ENCODE measurements around the gene RNF123. TPM values are rescaled to one million over a fixed set of nuclear protein-coding genes. Genes with fewer than 3 reads are reported as not detected.
A peak's percentile ranks its signal among the peaks of the same experiment; 100 is the strongest.

The RNF123 gene
- total RNA-seq, 4 donors from 2014 or later = 34.6 to 99.5 (median 52.1) TPM

DNA sequence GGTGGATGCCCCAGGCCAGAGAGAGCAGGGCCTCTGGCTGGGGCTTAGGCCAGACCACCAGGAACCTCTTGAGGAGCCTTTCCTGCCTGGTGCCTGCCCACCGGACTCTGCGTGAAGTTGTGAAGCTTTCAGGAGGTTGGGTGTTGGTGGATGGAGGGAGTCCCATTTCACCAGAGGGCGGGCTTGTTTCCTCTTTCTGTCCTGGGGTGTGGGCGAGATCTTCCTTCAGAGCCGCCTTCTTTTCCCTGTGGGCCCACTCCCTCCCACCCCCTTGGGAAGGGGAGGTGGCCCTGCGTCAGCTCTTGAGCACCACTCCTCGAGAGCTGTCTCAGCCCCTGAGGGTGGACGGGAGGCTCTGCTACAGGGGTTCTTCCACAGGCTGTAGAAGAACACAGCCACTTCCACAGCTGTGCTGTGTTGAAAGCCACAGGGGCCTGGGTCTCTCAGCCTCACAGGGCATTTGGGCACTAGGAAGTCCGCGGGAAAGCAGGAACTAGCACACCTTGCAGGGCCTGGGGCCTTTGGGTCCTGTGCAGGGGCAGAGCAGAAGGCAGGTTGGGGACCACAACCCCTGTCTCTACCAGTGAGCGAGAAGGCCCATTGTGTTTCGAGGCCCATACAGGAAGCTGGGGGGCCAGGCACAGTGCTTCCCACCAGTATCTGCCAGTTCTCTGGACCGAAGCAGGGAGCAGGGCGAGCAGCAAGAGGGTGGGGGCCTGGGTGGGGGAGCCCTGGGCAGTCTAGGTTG is 28.0 kb downstream of the RNF123 start:
- 94% methylated on average over 14 of the region's 14 CpGs; no CpG with 5 or more reads in 1 of the 2 donors for WGBS, 2 donors (ENCODE audit: low coverage in 1 of 2)
- Histone ChIP-seq H3K27ac (no peak overlapping the region), H3K4me1 (peaks cover 10 to 22% (median 16%) of the 10 kb centered on the region in 4 donors), H3K9me3 (no peaks in the 10 kb centered on the region), H3K36me3 (no peaks in the 10 kb centered on the region), H3K27me3 (no peaks in the 10 kb centered on the region), H3K4me3 (no peak overlapping the region)
- TF ChIP-seq POLR2AphosphoS5 (IDR thresholded peaks at IDR 0.05) = no peak
- no peak for TF ChIP-seq EP300 (IDR thresholded peaks at IDR 0.05; ENCODE audit: low read depth)
- no peak for TF ChIP-seq POLR2A (IDR thresholded peaks at IDR 0.05)
- TF ChIP-seq, protein P1, sequence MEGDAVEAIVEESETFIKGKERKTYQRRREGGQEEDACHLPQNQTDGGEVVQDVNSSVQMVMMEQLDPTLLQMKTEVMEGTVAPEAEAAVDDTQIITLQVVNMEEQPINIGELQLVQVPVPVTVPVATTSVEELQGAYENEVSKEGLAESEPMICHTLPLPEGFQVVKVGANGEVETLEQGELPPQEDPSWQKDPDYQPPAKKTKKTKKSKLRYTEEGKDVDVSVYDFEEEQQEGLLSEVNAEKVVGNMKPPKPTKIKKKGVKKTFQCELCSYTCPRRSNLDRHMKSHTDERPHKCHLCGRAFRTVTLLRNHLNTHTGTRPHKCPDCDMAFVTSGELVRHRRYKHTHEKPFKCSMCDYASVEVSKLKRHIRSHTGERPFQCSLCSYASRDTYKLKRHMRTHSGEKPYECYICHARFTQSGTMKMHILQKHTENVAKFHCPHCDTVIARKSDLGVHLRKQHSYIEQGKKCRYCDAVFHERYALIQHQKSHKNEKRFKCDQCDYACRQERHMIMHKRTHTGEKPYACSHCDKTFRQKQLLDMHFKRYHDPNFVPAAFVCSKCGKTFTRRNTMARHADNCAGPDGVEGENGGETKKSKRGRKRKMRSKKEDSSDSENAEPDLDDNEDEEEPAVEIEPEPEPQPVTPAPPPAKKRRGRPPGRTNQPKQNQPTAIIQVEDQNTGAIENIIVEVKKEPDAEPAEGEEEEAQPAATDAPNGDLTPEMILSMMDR (IDR thresholded peaks at IDR 0.05) = no peak
- intact Hi-C loops (cut with DNase I; ENCODE audit: low total_unique reads) (no loop called here), in situ Hi-C loops (cut with MboI; ENCODE audit: low pct_ligation_motif_present in 1 of 4, low pct_unique_long_range_greater_than_20kb in 1 of 4, low sequenced_read_pairs in 3 of 4) (no loop called here)
- no peak for DNase-seq

DNA sequence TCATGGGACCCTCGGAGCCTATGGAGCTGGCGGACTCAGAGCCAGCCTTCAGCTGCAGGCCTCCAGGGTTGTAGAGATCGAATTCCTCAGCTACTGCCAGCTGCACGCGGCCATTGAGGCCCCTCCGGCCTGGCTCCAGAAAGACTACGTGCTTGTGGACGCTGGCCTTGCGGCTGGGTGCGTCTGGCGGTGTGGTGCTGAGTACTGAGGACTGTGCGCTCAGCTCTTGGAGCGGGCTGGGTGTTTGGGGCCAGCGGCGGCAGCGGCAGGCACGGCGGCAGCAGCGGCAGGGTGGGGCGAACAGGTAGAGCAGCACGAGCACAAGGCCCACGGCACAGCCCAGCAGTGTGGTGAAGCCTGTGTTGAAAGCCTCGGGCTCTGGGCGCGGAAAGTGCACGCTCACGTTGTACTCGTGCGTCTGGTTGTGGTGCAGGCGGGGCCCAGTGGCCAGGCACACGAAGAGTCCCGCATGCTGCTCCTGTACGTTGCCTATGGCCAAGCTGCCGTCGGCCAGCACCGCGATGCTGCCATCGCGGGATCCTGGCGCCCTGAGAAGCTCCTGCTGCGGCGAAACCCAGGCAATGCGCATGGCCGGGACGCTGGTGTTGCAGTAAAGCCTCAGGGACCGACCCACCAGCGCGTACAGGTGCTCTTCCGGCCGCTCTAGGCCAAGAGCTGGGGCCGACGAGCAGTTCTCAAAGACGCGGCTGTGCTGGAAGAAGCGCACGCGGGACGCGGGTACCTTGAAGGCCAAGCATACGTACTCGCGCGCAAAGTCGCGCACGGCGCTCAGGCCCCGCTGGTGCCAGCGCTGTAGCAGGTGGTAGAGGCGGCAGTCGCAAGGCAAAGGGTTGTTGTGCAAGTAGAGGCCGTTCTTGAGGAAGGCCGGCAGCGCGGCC is 28.9 kb downstream of the RNF123 start:
- DNase-seq = no peak
- Histone ChIP-seq H3K36me3 (no peaks in the 10 kb centered on the region), H3K4me3 (peak overlapping the region in 1 of 4 donors; percentile 51), H3K9me3 (no peaks in the 10 kb centered on the region), H3K27ac (no peak overlapping the region), H3K27me3 (no peaks in the 10 kb centered on the region), H3K4me1 (peaks cover 16 to 31% (median 24%) of the 10 kb centered on the region in 4 donors)
- 85 to 86% methylated on average over 32 to 75 of the region's 75 CpGs for WGBS, 2 donors (ENCODE audit: low coverage in 1 of 2)
- TF ChIP-seq EP300 (IDR thresholded peaks at IDR 0.05; ENCODE audit: low read depth) (no peak), POLR2AphosphoS5 (IDR thresholded peaks at IDR 0.05) (no peak), POLR2A (IDR thresholded peaks at IDR 0.05) (no peak)
- TF ChIP-seq, protein P1 (IDR thresholded peaks at IDR 0.05) = no peak
- intact Hi-C loops (cut with DNase I; ENCODE audit: low total_unique reads) (no loop called here), in situ Hi-C loops (cut with MboI; ENCODE audit: low pct_ligation_motif_present in 1 of 4, low pct_unique_long_range_greater_than_20kb in 1 of 4, low sequenced_read_pairs in 3 of 4) (no loop called here)

DNA sequence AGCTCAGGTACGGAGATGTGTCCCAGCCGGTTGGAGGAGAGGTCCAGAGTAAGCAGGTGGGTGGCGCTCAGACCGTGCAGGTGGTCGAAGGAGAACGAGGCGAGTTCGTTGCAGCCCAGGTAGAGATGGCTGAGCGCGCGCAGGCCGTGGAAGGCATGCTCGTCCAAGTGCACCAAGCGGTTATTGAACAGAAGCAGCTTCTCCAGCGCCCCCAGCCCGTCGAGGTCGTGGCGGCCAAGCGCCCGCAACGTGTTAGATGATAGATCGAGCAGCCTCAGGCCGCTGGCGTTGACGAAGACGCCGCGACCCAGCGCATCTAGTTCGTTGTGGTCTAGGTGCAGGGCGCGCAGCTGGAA is 29.5 kb downstream of the RNF123 start:
- in situ Hi-C loops (cut with MboI; ENCODE audit: low pct_ligation_motif_present in 1 of 4, low pct_unique_long_range_greater_than_20kb in 1 of 4, low sequenced_read_pairs in 3 of 4) = no loop called here
- H3K4me3 ChIP-seq = peak overlapping the region; percentile 15 to 51 (median 40)
- peaks cover 16 to 31% (median 26%) of the 10 kb centered on the region in 4 donors for H3K4me1 ChIP-seq
- TF ChIP-seq POLR2AphosphoS5 (IDR thresholded peaks at IDR 0.05) (no peak), POLR2A (IDR thresholded peaks at IDR 0.05) (no peak), EP300 (IDR thresholded peaks at IDR 0.05; ENCODE audit: low read depth) (no peak)
- TF ChIP-seq, protein P1 (IDR thresholded peaks at IDR 0.05) = no peak
- H3K27ac ChIP-seq = peak overlapping the region in 3 of 4 donors; percentile 79 to 84 (median 83)
- H3K27me3 ChIP-seq = no peaks in the 10 kb centered on the region
- intact Hi-C loops (cut with DNase I; ENCODE audit: low total_unique reads) = no loop called here
- no peaks in the 10 kb centered on the region for H3K9me3 ChIP-seq
- WGBS, 2 donors (ENCODE audit: low coverage in 1 of 2) = 17 to 43% methylated on average over 6 to 33 of the region's 33 CpGs
- DNase-seq = no peak
- H3K36me3 ChIP-seq = no peaks in the 10 kb centered on the region

Data from transverse colon (tissue), 4 donors.